ENCODE measurements around the gene ABLIM3. TPM values are rescaled to one million over a fixed set of nuclear protein-coding genes. Genes with fewer than 3 reads are reported as not detected.
A peak's percentile ranks its signal among the peaks of the same experiment; 100 is the strongest.

ABLIM3 gene
- total and polyA plus RNA-seq, 12 donors, result 1.6 to 27.6 (median 12.9) TPM

GRCh38 chr5:149221731-149222342 lies 80.5 kb downstream of the ABLIM3 start:
- no peak for DNase-seq
- Histone ChIP-seq H3K27ac (peak overlapping the region in 1 of 5 donors; percentile 43), H3K4me3 (no peak overlapping the region), H3K9me3 (replicated peaks in 1 of 3) (no peaks in the 10 kb centered on the region), H3K36me3 (replicated peaks in 1 of 2) (no peaks in the 10 kb centered on the region), H3K4me1 (replicated peaks in 1 of 2) (peaks cover 0 to 13% of the 10 kb centered on the region in 2 donors), H3K27me3 (no peaks in the 10 kb centered on the region)
- intact Hi-C loops (cut with DNase I), result no loop called here
- no peak for TF ChIP-seq CTCF (IDR thresholded peaks at IDR 0.05)
- TF ChIP-seq POLR2A (IDR thresholded peaks at IDR 0.05), result no peak
- 68 to 83% (median 77%) methylated on average over 4 of the region's 4 CpGs for WGBS, 4 donors

GRCh38 chr5:149223081-149223848 lies 82.0 kb downstream of the ABLIM3 start:
- Histone ChIP-seq H3K27me3 (no peaks in the 10 kb centered on the region), H3K4me1 (replicated peaks in 1 of 2) (peaks cover 6 to 13% of the 10 kb centered on the region in 2 donors), H3K9me3 (replicated peaks in 1 of 3) (no peaks in the 10 kb centered on the region), H3K36me3 (replicated peaks in 1 of 2) (no peaks in the 10 kb centered on the region), H3K4me3 (no peak overlapping the region), H3K27ac (peak overlapping the region in 2 of 5 donors; percentile 4 to 57)
- 80 to 84% (median 82%) methylated on average over 11 of the region's 11 CpGs for WGBS, 4 donors
- intact Hi-C loops (cut with DNase I), result no loop called here
- TF ChIP-seq CTCF (IDR thresholded peaks at IDR 0.05), result no peak
- TF ChIP-seq POLR2A (IDR thresholded peaks at IDR 0.05), result no peak
- DNase-seq, result peak in 3 of 7 donors; percentile 22 to 41 (median 29)

GRCh38 chr5:149224282-149224681 lies 83.0 kb downstream of the ABLIM3 start:
- Histone ChIP-seq H3K4me3 (no peak overlapping the region), H3K27me3 (no peaks in the 10 kb centered on the region), H3K9me3 (replicated peaks in 1 of 3) (no peaks in the 10 kb centered on the region), H3K27ac (no peak overlapping the region), H3K36me3 (replicated peaks in 1 of 2) (no peaks in the 10 kb centered on the region), H3K4me1 (replicated peaks in 1 of 2) (peaks cover 6 to 15% of the 10 kb centered on the region in 2 donors)
- WGBS, 4 donors, result 80 to 87% (median 83%) methylated on average over 5 of the region's 5 CpGs
- TF ChIP-seq POLR2A (IDR thresholded peaks at IDR 0.05), result no peak
- no peak for DNase-seq
- intact Hi-C loops (cut with DNase I), result no loop called here

- WGBS, 4 donors, result 64 to 77% (median 69%) methylated on average over 2 of the region's 2 CpGs
- peaks cover 4 to 6% of the 10 kb centered on the region in 2 donors for H3K4me1 ChIP-seq (replicated peaks in 1 of 2)
- intact Hi-C loops (cut with DNase I), result no loop called here
- TF ChIP-seq POLR2A (IDR thresholded peaks at IDR 0.05), result no peak
- TF ChIP-seq CTCF (IDR thresholded peaks at IDR 0.05), result no peak
- no peaks in the 10 kb centered on the region for H3K9me3 ChIP-seq (replicated peaks in 1 of 3)
- no peak overlapping the region for H3K4me3 ChIP-seq
- peak in 3 of 7 donors; percentile 29 to 46 (median 45) for DNase-seq
- H3K36me3 ChIP-seq (replicated peaks in 1 of 2), result no peaks in the 10 kb centered on the region
- no peaks in the 10 kb centered on the region for H3K27me3 ChIP-seq
- peak overlapping the region in 2 of 5 donors; percentile 17 to 36 for H3K27ac ChIP-seq
These were observed 86.0 kb downstream of the ABLIM3 start for GRCh38 chr5:149227168-149227826.

All from adrenal gland (tissue), 12 donors.